ENCODE data around the gene LRRC30.

LRRC30 gene

DNA sequence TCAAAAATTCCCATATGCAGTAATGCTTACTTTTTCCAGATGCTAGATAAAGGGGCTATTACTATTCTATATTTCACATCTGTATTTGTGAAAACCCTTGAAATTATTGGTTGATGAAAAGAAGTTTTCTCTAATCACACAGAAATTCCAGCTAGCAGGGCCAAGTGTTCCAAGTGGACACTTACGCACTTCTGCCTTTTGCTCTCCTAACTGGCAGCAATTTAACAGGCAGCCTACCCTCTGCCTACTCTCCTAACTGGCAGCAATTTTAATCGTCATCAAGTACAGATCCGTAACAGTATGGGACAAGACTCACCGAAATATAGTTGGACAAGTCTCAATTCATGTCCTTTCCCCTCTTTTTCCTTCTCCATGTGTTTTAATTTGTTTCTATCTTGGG is 12.0 kb downstream of the LRRC30 start:
- DNase-seq, result no peak

DNA sequence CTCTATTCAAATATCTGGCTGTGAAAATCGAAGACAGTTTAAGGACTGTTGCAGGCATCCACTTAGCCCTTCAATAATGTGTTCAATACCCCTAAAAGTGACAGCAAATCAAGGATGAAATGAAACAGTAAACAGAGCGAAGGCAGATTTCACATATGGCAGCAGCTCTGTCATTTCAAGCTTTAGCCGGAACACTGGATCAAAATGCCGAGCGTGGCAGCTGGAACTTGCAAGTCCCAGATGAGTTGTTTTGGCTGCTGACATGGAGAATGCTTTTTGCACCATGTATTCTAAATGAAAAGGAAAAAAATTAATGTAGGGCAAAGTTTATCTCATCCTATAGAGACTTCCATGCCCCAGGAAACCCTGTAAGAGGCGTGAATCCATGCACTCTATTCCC is 18.0 kb downstream of the LRRC30 start:
- DNase-seq, result no peak

DNA sequence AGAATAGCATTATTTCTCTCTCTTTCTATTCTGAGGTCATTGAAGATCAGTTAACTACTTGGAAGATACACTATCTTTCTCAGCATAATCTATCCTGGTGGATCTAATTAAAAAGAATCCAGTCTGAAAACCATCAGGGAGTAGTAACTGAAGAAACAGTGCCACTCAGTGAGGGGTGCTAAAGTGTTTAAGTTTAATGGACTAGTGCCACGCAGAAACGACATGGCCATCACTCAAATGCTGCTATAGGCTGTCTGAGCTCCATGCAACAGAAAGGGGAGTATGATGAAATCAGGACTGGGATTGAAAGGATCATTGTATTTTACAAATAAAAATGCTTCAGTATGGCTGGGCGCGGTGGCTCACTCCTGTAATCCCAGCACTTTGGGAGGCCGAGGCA is 23.3 kb downstream of the LRRC30 start:
- DNase-seq, result no peak

DNA sequence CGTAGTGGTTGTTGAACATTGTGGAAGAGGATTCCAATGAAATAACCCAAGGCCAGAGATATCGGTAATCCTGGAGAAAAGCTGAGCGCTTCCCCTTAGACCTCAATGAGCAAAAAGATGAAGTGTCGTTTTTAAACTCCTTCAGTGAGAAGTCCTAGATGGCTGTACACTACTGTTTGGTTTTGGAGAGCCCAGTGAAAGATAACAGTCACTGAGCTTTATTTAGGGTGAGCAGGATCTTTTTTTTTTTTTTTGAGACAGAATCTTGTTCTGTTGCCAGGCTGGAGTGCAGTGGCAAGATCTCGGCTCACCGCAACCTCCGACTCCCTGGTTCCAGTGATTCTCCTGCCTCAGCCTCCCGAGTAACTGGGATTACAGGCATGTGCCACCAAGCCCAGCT is 24.2 kb downstream of the LRRC30 start:
- DNase-seq, result no peak

DNA sequence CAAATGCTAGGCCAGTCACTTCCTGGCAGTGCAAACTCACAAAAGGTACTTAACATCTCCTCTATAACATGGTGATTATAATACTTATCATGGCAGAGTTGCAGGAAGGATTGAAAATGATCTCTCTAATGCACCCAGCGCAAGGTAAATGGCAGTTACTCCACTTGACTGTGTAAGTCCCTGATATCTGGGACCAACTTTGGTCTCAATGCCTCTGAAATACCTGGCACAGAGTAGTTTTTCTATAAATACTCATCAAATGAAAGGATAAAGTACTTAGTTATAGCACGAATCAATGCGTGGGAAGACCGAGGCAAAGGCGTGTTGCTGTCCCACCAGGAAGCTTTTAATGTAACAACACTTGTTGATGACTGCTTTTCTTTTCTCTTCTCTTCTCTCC is 24.8 kb downstream of the LRRC30 start:
- DNase-seq, result no peak

DNA sequence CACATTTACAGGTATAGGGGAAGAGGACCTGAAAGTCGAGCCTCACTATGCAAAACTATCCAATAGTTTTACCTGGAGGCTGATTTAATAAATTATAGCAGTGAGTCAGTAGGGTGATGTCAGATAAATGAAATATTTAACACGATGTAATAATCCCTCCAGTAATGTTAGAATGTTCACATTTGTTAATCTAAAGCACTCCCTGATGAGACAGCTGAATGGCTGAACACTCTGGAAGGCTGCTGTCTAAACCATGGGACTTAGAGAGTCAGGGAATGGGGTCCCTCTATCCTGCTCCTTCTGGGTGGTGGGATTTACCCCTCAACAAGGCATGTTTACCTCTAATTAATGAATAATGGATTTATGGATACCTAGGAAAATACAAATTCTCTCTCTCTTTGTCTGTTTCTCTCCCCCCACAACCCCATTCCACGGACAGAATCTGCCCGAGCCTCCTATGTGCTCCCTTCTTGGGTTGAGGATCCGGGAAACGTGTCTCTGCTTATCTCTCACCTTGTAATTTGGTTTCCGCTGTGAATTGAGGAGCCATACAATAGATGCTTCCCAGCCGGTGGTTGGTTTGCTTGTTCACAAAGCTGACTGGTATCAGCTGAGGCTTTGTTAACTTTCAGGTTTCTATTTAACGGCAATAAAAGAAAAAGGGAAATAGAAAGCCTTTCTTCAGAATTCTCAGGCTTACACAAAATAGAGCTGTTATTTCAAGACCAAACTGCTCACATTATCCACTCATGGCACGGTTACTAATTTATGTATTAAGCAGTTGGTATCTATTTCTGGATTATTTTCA is 25.9 kb downstream of the LRRC30 start:
- no peak for DNase-seq

DNA sequence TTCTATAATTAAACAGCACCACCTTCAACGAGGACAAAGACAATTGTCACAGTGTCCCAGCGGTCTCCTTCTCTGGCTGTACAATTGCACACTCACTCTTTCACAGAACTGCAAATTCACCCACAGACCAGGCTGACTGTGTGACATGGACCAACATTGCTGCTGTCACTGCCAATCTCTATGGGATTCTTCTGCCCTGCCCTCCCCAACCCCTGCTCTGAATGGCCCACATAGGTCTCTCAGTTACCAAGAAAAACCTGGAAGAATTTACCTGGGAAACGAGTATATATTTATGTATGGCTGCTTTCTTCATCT is 26.5 kb downstream of the LRRC30 start:
- no peak for DNase-seq

DNA sequence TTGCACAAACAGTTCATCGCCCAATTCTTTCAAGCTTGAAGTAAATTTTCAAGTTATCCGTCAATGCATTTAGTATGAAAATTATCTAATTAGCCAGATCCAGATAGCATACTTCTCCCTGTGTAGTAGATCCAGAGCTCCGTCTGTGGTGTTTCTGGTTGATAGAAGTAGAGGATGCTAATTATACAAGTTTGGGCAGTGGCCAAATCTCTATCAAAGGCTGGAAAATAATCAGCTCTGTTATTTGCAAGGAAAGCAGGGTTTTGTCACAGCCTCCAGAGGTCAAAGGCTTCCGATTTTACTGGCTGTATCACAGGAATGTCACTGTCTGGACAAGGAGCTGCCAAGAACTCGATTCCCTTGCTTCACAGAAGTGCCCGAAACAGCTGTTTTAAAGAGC is 28.6 kb downstream of the LRRC30 start:
- no peak for DNase-seq

DNA sequence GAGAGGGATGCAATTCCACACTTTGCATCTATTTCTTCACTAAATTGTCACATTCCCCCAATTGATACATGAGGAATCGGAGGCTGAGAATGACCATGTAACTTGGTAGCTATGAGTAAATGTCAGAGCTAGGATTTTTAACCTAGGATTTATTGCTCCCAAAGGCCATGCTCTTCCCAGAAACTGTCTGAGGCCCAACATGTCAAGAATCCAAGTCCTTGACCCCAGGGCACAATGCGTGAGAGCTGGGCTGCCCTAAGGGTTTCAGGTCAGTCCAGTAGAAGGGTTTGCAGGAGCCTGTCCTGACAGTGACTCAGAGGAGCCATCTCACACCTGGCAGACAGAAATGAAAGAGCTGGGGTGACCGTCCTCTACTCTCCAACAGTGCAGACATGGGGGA is 30.3 kb downstream of the LRRC30 start:
- DNase-seq, result no peak

DNA sequence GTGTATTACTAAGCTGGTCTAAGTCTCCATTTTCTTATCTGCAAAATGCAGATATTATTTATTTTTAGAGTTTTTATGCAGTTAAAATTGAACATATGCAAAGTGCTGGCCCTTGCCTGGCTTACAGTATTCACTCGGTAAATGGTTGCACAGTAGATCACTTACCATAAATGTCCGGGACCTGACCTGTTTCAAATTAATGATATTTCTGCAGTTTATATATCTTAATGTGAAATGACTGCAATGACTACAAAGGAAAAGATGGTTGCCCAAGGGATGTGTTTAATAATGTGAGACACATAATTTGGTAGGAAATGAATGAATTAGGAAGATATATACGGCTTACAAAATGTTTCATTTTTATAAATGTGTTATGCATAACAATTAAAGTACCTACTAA is 37.1 kb downstream of the LRRC30 start:
- no peak for DNase-seq

DNA sequence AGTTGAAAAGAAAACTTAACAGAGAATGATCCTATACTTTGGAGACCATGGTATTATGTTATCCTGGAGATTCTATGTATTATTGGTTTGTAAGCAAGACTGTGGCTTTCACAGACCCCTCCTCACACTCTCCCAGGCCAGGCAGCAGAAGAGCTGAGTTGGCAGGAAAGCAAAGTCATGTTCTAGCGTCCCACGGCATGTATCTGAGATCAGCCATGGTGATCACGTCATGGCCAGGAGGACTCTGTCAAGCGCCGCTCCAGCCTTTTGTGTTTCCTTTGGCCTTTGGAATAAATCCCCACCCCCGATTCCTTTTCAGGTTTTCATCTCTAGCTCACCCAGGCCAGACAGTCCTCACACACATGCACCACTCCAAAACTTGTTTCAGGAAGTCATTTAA is 39.1 kb downstream of the LRRC30 start:
- DNase-seq, result no peak

DNA sequence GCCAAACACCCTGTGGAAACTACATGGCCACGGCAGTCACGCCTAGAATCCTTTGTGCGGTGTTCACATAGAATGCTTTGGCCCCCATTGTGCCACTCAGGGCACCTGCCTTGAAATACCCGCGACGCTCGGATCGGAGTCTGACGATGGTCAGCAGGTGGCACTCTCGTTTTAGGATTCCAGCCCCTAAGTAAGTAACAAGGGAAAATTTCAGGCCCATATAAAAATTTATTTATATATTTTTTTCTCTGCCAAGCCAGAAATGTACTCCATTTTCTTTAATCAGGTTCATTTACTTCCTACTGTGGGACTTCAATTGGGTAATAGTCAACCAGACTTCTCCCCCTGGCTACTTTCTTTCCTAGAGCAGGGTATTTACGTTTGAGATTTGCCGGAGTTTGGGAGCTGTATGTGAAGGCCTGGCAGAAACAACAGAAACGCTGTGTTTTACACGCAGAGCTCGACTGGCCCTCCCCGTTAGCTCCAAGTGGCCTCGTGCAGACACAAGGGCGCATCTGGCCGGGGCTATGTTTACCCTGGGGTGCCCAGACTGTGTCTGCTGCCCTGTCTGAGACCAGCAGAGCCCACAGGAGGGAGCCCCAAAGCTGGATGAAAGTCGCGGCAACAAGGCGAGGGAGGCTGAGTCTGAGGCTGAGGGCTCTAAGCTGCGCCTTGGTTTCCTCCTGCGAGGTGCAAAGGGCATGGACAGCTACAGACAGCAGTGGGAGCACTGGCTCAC is 41.6 kb downstream of the LRRC30 start:
- DNase-seq, result no peak

DNA sequence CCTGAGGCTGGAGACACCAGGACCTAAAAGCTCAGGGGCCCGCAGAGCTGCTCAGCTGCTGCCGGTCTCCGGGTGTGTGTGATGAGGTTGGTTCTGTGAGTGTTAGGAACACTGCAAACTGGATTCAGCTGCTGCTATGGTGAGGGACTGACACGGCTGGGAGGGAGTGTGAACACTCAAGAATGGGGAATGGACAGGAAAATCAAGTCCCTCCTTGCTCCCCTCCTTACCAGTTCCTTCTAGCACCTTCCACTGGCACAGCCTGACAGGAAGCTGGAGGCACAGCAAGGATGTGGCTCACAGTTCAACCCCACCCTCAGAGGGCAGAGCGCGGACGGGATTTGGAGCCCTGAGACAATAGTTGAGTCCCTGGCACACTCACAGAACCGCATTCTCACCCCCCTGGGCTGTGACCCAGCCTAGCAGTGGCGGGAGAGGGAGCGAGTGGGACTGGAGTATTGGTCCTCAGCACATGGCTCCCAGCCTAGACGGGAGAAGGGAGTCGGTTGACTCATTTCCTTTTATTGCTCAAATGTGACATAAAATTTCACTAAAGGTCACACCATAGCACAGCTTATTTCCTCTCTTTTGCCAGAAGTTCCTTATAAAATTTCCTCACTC is 42.5 kb downstream of the LRRC30 start:
- no peak for DNase-seq

DNA sequence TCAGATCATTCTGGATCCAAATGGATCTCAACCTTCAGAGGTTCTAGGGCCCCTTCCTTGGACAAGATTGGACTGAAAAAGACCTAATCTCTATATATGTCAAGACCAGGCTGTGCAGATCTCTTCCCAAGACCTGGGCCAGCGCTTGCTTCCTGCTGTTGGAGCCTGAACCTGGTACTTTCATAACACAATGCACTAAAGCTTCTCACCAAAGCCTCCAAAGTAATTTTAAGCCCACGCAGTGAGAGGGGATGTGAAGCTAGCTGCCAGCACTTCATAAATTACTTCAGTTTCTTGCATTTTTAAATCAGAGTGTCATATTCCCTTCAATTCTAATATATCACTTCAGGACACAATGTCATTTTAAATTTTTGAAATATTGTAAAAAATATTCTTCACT is 50.7 kb downstream of the LRRC30 start:
- no peak for DNase-seq

Measured in stimulated activated CD4-positive, alpha-beta T cell treated with anti-CD3 and anti-CD28 coated beads, Interleukin-4, amount 100 ng/mL, for 4 hours (primary cell).